Measurements from ENCODE around the gene CACNA1D.

CACNA1D gene

DNA sequence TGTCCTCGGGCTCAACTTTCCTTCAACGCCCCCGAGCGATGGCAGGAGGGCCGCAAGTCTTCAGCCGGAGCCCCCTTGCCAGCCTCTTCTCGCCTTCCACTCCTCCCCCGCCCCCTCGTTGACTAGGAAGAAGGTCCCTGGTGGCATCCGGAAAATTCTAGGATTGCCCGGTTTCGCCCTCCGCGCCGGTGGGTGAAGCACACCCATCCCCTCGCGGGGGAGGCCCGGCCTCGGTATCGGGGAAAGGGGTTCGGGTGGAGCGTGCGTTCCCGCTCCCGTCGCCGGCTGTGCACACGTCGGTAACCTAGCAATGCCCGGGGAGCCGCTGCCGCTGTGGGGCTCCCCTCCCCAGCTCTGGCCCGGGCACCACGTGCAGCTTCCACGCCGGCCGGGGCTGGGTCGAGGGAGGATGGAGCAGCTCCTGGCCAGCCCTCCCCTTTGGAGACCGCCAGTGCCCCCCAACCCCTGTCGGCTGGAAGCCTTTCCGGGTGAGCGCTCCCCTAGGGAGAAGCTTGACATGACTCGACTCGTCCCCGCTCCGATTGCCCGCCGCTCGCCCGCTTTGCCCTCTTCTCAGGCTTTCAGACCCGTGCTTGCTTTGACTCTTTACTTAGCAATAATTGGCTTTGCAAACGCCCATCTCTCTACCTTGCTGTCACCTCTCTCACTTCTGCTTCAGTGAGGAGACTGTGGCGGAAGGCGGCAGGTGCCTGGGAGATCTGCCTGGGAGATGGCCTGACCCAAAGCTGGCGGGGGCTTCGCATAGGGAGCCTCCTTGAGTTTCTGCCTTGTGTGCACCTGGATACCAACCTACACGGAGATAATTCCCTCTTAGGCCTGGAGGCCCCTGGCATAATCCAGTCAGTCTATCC, 1.3 kb downstream of the CACNA1D start:
- no peak for DNase-seq

GRCh38 chr3:53496392-53496670, 1.9 kb downstream of the CACNA1D start:
- no peak for DNase-seq

GRCh38 chr3:53496984-53497383, 2.6 kb downstream of the CACNA1D start:
- peak; percentile 24 for DNase-seq

DNA sequence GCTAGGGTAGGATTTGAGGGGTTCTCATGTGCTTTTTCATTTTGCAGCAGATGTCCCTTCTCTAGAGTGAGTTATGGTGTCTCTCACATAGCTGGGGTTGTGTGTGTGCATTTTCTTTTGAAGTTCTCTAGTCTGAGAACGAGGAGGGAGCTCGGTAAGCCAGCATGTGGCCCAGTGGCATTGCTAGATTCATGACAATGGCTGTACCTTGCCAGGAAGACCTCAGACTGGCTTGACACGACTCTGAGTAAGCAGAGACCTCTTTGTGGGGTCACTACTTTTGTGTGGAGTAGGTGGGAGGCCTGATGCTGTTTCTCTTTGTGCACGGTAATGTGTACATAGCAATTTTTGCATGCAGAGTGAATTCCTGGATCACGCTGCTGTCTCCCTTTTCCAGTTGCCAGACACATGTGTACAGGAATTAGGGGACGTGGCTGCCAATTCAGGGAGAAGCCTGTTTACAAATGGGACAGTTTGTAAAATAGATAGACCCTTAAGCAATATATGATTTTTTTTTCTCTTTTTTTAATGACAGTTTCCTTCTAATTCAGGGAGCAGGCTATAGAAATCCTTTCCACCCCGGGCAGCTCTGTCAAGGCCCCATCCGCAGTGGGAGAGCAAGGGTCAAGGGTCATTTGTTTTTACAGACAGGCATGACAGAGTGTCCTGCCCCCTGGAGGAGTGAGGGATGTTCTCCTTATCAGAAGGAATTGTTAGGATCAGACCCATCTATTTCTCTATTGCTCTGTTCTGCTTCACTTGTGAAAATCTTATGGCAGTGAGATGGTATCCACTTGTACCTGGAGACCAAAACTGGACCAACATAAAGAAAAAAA, 4.6 kb downstream of the CACNA1D start:
- DNase-seq, result no peak

DNA sequence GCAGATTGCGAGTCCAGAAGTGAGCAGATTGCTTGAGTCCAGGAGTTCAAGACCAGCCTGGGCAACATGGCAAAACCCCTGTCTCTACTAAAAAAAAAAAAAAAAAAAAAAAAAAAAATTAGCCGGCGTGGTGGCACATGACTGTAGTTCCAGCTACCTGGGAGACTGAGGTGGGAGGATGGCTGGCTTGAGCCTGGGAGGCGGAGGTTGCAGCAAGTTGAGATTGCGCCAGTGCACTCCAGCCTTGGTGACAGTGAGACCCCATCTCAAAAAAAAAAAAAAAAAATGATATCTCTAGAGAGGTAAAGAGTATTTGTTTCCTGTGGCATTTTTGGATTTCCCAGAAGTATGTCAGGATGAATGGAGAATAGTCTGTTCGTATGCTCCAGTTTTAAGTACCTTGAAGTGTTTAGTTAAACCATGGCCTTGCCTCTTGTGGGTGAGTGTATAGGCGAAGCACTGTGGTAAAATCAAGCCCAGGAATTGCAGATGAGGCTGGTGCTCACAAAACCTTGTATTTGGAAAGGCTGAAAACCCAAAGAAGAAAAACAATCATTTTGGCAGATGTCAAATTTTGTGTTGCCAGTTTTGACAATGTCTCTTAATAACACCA, 5.9 kb downstream of the CACNA1D start:
- DNase-seq, result no peak

- no peak for DNase-seq
Observed at GRCh38 chr3:53501178-53501577, 6.8 kb downstream of the CACNA1D start.

GRCh38 chr3:53502737-53503136, 8.3 kb downstream of the CACNA1D start:
- no peak for DNase-seq

DNA sequence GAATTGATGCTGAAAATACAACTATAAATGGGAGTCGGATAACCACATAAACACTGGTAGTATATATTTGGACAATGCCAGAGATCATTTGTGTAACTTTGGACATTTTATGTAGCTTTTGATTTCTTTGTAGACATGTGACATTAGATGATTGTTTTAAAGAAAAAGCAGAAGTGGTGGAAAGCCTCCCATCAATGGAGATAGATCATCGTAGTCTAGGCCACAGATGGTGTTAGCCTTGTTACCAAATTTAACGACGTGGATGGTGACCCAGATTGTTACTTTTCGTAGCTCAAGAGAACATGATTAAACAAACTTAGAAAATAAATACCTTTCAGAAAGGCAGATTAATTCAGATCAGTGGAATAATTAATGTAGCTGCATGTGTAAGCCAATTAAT, 8.8 kb downstream of the CACNA1D start:
- DNase-seq, result peak; percentile 35

GRCh38 chr3:53506110-53506762, 11.8 kb downstream of the CACNA1D start:
- no peak for DNase-seq

DNA sequence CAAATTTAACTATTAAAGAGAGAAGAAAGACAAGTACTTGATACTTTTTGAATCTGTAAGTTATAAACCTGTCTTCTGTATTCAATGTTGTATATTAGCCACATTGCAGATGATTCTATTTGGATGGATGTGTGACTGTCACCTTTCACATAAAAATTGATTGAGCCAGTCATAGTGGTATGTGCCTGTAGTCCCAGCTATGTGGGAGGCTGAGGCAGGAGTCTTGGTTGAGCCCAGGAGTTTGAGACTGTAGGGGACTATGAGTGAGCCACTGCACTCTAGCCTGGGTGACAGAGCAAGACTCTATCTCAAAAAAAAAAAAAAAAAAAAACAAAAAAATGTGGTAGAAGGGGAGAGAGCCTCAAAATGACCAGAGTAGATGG, 12.3 kb downstream of the CACNA1D start:
- DNase-seq, result no peak

GRCh38 chr3:53509494-53509893, 15.1 kb downstream of the CACNA1D start:
- DNase-seq, result no peak

- no peak for DNase-seq
Observed at GRCh38 chr3:53510508-53510907, 16.1 kb downstream of the CACNA1D start.

GRCh38 chr3:53511246-53511645, 16.8 kb downstream of the CACNA1D start:
- no peak for DNase-seq

- DNase-seq, result peak; percentile 30
Observed at GRCh38 chr3:53513556-53514190, 19.3 kb downstream of the CACNA1D start.

GRCh38 chr3:53516339-53516738, 21.9 kb downstream of the CACNA1D start:
- no peak for DNase-seq

DNA sequence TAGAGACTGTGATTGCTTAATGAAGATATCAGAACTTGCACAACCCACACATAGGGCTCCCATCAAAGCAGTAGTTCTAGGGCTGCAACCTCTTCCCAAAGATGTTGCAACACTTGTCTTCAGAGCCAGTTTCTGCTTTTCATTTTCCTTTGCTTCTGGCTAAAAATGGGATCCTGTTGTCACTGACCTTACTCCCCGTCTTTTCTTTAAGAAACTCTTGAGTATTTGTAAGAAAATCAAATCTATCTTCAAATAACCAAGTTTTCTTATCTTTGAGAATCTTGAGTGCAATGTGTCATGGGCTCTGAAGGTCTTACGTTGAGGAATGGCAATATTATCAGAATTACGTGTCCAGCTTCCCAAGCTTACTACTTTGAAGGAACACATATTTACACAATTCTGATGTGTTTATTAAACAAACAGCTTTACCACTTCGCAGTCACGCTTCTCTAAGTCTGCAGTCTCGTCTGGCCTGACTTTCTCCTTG, 24.1 kb downstream of the CACNA1D start:
- DNase-seq, result peak; percentile 7

DNA sequence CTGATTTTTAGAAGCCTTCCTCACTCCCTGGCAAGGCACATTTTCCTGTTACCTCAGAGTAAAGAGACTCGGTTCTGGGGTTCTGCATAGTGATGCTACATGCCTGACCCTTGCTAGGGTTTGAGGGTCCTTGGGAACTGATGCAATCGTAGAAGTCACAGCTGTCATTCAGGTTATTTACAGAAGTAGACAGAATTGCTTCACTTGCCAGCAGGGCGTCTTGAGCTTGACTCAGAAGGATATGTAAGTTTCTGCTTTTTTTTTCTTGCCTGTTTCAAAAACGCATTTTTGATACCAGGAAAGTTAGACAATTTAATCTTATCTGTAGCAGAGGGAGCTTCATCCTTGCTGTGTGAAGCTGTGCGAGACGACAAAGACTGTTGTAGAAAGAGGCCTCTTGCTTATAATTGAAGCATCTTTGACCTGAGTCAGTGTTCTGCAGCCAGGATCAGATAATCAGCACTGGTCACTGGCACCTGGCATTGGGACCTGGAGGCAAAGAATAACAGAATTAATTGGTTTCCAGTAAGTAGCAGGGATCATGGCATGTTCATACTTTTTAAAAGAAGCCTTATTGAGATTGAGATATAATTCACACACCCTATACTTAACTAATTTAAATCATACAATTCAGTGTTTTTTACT, 24.8 kb downstream of the CACNA1D start:
- DNase-seq, result peak; percentile 23

DNA sequence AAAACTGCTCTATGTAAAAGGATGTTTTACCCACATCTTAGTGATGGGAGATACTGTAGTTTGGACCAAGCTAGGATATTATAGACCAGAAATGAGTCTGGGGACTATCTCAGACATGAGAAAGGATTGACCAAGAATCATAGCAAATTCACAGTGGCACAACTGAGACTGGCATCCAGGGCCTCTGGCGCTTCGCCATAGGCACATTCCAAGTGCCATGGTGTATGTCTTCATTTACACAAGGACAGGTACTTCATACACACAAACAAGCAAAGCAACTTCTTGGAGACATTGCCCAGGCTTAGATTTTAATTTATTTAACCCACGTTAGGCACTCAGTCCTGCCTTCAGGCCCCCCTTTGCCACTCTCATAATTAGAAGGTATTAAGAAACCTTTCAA, 28.9 kb downstream of the CACNA1D start:
- DNase-seq, result no peak

DNA sequence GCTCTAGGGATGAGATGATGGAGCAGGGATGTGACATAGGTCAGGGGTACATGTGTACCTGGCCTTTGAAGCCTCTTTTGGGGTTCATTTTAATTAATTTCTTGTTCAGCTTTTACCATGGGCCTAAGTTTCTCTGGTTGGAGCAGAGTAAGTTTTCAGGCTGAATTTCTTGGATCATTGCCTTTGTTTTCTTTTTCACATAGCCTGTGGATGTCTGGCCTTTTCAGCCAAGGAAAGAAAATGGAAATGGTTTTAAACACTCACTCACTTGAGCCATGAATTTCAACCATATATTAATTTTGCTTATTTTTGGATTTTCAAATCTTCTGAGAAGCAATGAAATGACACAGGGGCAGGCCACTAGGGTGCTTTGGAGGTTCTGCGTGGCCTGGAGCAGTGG, 30.2 kb downstream of the CACNA1D start:
- no peak for DNase-seq

GRCh38 chr3:53525765-53526703, 31.6 kb downstream of the CACNA1D start:
- DNase-seq, result no peak

DNA sequence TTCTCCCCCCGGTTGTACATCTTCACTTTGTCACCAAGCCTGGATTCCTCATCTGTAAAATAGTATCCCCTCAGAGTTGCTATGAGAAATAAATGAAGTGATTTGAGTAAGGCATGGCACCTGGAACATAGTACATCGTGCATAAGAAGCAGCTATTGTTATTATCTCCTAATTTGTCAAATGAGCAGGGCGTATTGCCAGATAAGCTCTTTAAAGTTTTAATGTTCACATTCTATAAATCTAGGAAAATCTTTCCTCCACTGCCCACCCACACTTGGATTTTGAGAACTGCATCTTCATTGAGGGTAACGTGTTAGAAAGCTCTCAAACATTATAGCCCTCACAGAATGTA, 32.3 kb downstream of the CACNA1D start:
- DNase-seq, result no peak

All from hematopoietic multipotent progenitor cell treated with erythropoietin and hydrocortisone succinate and interleukin-3 and kit ligand, for 6 days (in vitro differentiated cells).